Fibroblast of skin of left biceps (primary cell): ENCODE measurements around the gene CD47.
A peak's percentile ranks its signal among the peaks of the same experiment; 100 is the strongest.

Source experiments
- DNase-seq, 2 experiments: peaks; one replicate each; pipeline ENCODE4 v3.0.0-alpha.2; 2013; ENCODE audit warnings: low read depth in 2 of 2

The CD47 gene

DNA sequence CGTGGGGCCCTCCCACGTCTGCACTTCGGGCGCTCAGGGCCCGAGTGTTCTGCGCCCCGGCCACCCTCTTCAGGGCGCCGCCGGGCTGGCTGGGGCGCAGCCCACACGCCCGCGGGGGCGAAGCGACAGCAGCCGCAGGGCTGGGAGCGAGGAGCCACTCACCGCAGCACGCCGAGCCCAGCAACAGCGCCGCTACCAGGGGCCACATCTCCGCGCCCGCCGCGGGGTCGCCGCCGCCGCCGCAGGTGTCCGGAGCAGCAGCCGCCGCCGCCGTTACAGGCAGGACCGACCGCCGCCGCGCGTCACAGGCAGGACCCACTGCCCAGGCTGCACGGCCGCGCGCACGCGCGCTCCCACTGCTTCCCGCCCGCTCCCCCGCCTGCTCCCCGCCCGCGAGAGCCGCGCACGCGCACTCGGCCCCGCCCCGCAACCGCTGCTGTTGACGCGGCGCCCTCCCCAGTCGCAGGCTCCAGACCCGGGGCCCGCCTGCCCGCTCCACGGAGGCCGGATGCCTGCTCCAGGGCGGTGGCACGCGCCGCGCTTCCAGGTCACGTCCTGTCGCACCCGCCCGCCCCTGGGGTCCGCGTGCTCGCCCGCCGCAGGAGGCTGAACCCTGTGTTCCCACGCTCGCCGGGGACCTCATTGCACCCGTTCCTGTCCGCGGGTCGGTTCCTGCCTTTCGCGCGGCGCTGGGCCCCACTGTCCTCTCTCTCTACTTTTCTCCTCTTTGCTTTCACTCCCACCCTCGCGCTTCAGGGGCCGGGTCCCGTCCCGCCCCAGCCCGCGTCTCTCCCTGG is at the start of gene CD47:
CD47 (minus strand) TSS at position 331 of the 797 bp plus-strand sequence; CDS start at position 208, 123 bp downstream.
- DNase-seq, result peak; percentile 64 to 69

GRCh38 chr3:108137460-108137814 is 46.6 kb upstream of the CD47 start:
- DNase-seq, result no peak

DNA sequence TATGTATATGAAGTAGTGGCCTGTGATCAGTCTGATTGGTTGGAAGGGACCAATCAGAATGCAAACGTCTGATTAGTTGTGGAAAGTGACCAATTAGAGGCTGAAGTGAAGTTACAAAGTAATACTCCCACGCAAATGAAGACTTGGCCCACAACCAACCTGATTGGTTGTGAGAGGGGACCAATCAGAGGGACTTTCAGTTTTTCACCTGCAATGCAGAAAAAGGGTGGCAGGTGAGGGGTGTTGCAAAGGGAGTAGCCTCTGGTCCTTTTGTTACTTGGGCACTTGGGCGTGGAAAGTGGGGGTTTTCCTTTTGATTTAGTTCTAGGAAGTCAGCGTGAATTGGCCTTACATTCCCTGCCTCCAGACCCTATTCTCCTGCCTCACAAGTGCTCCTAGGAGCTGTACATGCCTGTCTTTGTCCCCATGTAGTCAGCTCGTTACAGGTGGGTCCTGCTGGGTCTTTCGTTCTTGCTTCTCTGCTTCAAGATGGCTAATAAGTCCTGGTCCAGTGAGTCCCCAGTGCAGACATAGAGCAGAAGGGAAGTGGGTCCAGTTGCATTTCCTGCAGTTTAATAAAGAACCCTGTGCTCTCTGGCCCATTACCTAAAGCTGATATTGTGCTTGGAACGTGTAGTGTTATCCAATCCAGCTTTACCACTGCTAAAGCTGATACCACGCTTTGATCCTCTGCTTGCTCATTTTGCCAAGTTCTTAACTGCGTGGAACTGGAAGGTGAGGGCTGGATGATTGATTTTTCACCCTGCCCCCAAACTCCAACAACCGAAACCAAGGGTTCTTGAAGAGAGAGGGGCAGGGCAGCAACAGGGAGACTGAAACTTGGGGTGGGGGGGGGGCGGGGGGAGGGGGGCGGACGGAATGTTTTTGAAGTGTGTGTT is 46.0 kb upstream of the CD47 start:
- DNase-seq, result no peak

GRCh38 chr3:108134555-108134880 is 43.7 kb upstream of the CD47 start:
- DNase-seq, result no peak

DNA sequence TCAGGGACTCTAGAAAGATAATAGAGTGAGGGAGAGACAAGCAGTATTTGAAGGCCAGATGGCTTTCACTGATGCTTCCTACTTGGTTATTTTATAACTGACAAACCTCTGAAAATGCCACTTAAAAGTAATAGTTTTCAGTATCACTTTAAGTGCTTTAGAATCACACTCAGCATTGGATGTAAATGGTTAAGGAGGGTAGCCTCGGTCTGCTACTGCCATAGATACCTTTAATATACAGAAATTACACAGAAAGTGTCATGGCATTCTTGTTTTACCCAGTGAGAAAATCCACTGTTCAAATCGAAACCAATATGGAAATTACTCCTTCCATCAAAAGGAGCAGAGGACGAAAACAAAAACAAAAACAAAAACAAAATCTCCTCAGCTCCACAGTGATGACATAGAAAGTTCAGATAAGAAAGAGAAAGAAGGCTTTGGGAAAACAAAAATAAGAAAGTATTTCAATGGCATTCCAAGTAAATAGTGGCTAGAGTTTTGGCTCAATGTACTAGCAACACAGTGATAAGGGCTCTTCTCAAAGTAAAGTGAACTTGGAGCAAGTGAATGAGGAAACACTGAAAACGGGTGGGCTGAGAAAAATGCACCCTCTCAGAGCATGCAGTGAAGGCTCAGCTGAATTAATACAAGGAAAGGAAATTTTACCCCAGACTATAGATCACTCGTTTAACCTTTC is 43.2 kb upstream of the CD47 start:
- no peak for DNase-seq

DNA sequence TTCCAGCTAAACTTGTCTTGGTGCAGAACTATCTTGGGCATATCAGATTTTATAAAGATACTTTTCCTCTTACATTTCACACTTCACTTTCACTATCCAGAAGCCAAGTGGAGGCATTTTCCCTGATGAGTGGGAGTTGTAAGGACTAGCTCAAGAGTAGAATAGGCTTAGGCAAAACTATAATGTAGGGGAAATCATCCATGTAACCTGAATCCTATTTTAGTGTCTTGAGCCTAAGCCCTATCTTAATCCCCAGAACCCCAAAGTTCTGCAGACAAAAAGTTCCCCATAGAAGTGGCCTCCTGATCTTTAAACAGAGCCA is 42.2 kb upstream of the CD47 start:
- DNase-seq, result no peak

- DNase-seq, result no peak
These were observed 40.8 kb upstream of the CD47 start for GRCh38 chr3:108131475-108132134.

DNA sequence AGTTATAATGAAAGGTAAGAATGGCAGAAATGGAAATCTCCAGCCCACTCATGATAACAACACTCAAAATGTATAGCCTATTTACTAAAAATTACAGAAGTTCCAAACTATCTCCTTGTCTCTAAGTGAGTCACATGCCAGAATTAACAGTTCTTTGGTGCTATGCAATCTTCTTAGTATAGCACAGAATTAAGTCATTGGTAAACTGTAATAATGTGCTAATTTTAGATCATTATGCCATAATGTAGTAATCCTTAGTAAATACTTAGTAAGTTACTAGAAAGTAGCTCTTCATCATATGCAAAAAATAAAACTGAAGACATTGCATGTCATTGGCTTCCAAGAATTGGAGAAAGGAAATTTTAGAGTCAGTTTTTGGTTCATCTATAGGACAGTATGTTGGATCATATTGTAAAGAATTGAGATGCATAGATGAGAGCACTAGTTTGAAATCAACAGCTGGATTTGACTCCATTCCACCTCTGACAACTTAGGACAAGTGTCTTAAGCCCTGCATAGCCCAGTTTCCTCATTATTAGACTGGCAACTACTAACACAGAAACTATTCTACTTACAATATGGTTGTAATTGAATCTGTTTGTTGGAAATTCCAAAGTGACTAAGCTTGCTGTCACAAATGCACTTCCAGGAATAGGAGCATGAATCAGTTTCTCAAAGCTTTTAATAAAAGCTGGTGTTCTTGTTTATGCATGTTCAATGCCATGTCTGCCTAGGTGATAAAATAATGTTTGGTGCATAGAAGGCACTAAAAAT is 40.1 kb upstream of the CD47 start:
- DNase-seq, result peak; percentile 55 to 64

DNA sequence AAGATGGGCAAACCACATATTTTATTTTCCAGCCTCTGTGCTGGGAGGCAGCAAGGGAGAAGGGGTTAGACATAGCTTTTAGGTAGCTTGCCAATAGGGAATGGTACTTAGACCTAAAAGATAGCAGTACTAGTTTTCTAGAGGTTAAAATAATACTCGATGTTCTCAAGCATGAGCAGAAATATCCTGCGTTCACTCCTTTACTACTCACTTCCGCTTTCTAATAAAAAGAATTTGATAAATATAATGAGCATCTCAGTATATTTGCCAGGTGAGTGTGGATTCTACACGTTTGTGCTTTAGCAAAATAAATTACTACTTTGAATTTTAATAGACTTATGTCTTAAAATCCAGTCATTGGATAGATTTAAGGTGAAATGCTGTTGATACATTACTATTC is 39.4 kb upstream of the CD47 start:
- DNase-seq, result no peak

- no peak for DNase-seq
These were observed 36.6 kb upstream of the CD47 start for GRCh38 chr3:108127301-108127988.

DNA sequence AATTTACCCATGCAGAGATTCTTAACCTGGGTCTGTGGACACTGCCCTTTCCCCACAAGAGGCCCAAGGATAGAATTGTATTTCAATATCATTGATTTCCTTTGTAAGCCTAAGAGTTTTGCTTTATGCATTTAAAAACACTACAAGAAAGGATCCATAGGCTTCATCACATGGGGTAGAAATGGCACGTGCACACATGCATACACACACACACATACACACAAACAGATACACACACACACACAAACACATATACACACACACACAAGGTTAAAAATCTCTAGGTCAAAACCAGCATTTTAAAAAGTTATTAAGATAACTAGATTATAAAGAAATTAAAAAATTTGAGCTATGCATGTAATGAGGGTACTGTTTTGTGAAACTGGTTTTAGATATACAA is 35.5 kb upstream of the CD47 start:
- DNase-seq, result no peak

GRCh38 chr3:108125550-108126071 is 34.8 kb upstream of the CD47 start:
- no peak for DNase-seq

- no peak for DNase-seq
These were observed 34.3 kb upstream of the CD47 start for GRCh38 chr3:108125153-108125543.

- DNase-seq, result no peak
These were observed 33.7 kb upstream of the CD47 start for GRCh38 chr3:108124337-108125152.

DNA sequence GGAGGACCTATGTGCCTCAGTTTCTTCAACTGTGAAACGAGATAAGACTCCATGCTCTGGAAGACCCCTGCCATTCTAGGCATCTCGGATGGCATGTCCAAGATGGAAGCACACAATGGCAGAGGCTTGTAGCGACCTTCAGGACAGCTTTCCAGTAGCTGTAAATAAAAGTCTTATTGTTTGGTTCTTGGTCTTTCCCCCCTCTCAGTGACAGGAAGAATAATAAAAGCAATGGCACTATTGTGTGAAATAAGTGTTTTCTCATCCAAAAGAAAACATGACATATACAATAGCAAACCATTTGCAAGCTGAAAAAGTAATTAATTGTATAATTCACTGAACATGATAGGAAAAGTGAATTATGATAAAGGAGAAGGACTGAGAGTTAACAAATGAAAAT is 32.5 kb upstream of the CD47 start:
- DNase-seq, result no peak

GRCh38 chr3:108122276-108122675 is 31.4 kb upstream of the CD47 start:
- no peak for DNase-seq

DNA sequence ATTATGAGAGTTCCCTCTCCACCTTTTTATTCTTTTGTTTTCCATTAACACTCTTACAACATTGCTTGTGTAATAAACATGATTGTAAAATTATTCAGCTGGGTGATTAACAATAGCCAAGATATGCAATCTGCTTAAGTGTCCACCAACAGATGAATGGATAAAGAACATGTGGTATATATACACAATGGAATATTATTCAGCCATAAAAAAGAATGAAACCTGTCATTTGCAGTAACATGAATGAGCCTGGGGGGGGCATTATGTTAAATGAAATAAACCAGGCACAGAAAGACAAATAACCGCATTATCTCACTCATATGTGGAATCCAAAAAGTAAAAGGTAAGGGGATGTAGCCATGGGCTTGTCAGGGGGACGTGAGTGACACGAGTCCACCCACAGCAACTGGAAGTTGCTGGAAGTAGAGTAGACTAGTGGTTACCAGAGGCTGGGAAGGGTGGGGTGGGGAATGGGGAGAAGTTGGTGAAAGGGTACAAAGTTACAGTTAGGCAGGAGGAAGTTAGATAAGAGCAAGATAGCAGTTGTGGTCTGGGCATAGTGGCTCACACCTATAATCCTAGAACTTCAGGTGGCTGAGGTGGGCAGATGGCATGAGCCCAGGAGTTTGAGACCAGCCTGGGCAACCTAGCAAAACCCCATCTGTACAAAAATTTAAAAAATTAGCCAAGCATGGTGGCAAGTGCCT is 28.7 kb upstream of the CD47 start:
- DNase-seq, result no peak

- no peak for DNase-seq
These were observed 27.4 kb upstream of the CD47 start for GRCh38 chr3:108118038-108118768.
